MV-4-11 (cell line): ENCODE results near the gene MRFAP1L1.

Experiments
- DNase-seq: peaks from one replicate; lab custom pipeline; 2025; lab: John Stamatoyannopoulos, UW

MRFAP1L1 gene

GRCh38 chr4:6716018-6716911 is 6.6 kb upstream of the MRFAP1L1 start, which contains the start of gene BLOC1S4:
TSS of gene BLOC1S4 (plus strand) at chr4:6716174. CDS start at chr4:6716210, 36 bp downstream.
- peak; percentile 84 for DNase-seq

GRCh38 chr4:6715704-6716017 is 6.0 kb upstream of the MRFAP1L1 start:
- DNase-seq: no peak

- peak; percentile 82 for DNase-seq
Observed at GRCh38 chr4:6714954-6715353, 5.3 kb upstream of the MRFAP1L1 start.

- DNase-seq: peak; percentile 37
Observed at GRCh38 chr4:6710996-6711395, 1.3 kb upstream of the MRFAP1L1 start.

- DNase-seq: no peak
Observed at GRCh38 chr4:6710282-6710681, 617 bp upstream of the MRFAP1L1 start.

- no peak for DNase-seq
Observed at GRCh38 chr4:6706173-6706572, 3.5 kb downstream of the MRFAP1L1 start.

GRCh38 chr4:6705646-6706045 is 4.0 kb downstream of the MRFAP1L1 start:
- no peak for DNase-seq

- DNase-seq: no peak
Observed at GRCh38 chr4:6703786-6704185, 5.9 kb downstream of the MRFAP1L1 start.

GRCh38 chr4:6702761-6703160 is 6.9 kb downstream of the MRFAP1L1 start:
- DNase-seq: no peak

GRCh38 chr4:6701371-6701770 is 8.3 kb downstream of the MRFAP1L1 start:
- no peak for DNase-seq

- DNase-seq: no peak
Observed at GRCh38 chr4:6699903-6700302, 9.8 kb downstream of the MRFAP1L1 start.

GRCh38 chr4:6699388-6699787 is 10.3 kb downstream of the MRFAP1L1 start:
- DNase-seq: no peak

- DNase-seq: no peak
Observed at GRCh38 chr4:6697131-6697530, 12.5 kb downstream of the MRFAP1L1 start.

- no peak for DNase-seq
Observed at GRCh38 chr4:6696611-6697010, 13.1 kb downstream of the MRFAP1L1 start.

- DNase-seq: peak; percentile 59
Observed at GRCh38 chr4:6695660-6696610, 13.7 kb downstream of the MRFAP1L1 start.

GRCh38 chr4:6694177-6694901 is 15.3 kb downstream of the MRFAP1L1 start:
- no peak for DNase-seq

GRCh38 chr4:6693231-6694176 is 16.2 kb downstream of the MRFAP1L1 start, which contains the start of gene S100P:
TSS of gene S100P (plus strand) at chr4:6693878. CDS start at chr4:6693933, 55 bp downstream.
- no peak for DNase-seq

GRCh38 chr4:6692806-6693205 is 16.9 kb downstream of the MRFAP1L1 start:
- no peak for DNase-seq

- no peak for DNase-seq
Observed at GRCh38 chr4:6692379-6692778, 17.3 kb downstream of the MRFAP1L1 start.

GRCh38 chr4:6689506-6689960 is 20.1 kb downstream of the MRFAP1L1 start:
- no peak for DNase-seq
